ELR (cell line): ENCODE results near the gene BORCS8.

Experiments used
- DNase-seq: peaks from one replicate; pipeline ENCODE4 v3.0.0-alpha.2; 2015; ENCODE audit warnings: low read depth

BORCS8 gene

DNA sequence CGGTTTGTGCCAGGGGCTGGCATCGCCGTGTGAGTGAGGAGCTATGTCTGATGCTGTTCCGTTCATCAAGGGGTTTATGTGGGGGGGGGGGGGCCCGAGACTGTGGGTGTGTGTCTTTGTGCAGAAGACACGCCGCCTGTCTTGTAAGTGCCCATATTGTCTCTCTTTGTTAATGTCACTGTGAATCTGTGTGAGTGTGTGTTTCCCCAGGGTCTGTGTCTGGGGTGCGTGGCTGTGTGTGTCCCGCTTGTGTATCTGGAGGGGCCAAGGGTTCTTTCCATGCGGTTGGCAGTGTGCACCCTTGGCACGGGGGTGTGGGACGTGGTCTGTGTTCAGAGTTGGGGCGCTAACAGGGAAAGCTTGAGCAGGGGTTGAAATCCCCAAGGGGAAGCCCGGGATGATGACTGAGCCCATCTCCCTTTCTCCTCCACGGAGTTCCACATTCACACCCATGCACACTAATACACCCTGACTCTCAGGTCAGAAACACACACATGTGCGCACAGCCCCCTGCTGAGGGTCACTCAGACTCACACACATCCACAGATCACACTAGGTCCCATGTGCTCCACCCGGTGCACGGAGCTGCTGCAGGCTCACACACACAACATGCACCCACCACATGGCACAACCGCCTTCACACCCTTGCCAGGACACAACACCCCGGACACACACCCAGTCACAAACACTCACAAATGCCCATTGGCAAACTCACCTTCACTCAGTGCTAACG is 21.6 kb upstream of the BORCS8 start:
- DNase-seq = no peak

DNA sequence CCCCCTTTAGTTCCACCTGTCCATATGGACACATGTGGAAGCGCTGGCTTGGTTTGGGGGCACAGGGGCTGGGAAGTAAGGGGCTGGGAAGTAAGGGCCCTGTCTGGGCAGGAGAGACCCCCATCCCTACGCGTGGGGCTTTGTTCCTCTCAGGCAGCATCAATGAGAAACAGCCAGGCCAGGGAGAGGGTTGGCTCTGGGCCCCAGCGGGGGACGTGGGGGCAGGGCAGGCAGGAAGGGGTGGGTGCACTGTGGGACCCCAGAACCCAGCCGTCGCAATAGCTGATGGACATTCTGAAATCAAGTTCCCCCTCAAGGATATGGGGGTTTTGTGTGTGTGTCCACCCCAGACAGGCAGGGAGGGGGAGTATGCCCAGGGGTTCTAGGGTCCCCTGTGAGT is 21.0 kb upstream of the BORCS8 start:
- no peak for DNase-seq

DNA sequence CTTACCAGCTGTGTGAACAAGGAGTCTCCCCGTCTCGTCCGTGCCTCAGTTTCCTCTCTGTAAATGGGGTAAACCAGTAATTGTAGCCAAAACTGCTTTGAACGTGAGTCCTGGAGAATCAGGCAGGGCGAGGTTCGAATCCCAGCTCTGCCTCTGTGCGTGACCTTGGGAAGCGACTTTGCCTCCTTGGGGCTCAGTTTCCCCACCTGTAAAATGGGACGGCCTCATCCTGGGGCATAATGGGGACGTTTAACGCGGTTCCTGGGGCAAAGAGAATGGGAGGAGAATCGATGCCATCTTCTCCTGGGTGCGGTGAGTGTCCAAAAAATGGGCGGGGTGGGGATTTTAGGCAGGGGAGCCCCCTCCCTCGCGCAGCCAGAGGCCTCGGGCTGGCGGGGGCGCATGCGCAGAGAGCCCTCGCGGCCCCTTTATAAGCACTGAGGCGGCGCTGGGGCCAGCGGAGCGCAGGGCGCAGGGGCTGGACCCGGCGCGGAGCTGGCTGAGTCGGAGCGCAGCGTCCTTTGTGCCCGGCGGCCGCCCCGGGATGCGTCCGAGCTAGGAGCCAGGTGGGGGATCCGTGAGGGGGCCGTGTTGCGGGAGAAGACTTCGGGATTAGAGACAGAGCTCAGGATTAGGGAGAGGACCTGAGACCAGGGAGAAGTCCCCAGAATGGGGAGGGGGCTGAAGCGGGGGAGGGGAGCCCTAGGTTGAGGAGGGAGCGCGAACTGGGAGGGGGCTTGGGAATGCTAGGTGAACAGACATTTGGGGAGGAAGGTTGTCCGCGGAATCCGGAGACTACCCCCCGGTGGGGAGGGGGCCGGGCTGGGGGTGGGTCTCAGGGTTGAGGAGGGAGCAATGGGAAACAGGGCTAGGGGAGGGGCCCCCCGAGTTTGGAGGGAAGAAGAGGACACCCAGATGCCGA is 19.8 kb upstream of the BORCS8 start, which contains the start of gene NCAN:
TSS of gene NCAN (plus strand) at position 460 of the 922 bp plus-strand sequence. CDS start 4,996 bp downstream, outside the sequence.
- no peak for DNase-seq

DNA sequence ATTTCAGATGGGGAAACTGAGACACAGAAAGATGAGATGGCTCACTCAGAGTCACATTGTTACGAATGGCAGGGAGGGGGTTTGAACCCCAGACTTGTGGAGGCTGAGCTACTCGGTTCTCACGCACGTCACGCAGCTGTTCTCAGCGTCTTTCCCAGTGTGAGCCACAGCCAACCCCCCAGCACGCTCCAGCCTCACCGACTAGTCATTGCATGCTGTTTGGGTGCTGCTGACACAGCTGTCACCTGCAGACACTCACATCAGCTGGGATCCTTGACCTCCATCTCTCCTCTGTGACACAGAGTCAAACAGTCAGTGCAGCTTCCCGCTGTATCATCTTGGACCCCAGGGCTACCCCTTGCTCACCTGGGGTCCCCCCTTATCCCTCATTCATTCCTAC is 17.4 kb upstream of the BORCS8 start:
- DNase-seq = no peak

DNA sequence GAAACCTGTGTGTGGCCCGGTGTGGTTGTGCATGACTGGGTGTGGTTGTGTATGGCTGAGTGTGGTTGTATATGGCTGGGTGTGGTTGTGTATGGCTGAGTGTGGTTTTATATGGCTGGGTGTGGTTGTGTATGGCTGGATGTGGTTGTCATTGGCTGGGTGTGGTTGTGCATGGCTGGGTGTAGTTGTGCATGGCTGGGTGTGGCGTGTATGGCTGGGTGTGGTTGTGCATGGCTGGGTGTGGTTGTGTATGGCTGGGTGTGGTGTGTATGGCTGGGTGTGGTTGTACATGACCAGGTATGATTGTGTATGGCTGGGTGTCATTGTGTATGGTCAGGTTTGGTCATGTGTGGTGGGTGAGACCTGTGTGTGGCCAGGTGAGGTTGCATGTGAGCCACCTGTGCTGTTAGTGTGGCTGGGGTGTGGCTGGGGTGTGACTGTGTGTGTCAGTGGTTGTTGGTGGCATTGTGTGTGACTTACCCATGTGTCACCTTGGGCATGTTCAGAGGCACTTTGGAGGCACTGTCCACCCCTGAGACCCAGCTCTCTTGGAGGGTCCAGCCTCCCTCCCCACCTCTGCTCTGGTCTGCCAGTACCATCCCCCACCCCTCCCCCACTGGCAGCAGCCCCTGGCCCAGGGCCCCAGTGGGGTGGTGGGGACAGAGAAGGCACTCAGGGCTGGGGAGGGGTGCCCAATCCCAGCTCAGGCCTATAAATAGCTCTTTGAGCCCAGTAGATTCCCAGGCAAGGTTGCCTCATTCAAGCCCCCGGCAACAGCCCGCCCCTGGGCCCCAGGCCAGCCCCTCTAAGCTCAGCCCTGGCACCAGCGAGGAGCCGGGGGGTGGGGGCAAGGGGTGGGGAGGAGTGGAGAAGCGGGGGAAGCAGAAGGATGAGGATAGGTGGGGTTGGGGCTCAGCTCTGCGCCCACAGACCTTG is 16.0 kb upstream of the BORCS8 start:
- no peak for DNase-seq

DNA sequence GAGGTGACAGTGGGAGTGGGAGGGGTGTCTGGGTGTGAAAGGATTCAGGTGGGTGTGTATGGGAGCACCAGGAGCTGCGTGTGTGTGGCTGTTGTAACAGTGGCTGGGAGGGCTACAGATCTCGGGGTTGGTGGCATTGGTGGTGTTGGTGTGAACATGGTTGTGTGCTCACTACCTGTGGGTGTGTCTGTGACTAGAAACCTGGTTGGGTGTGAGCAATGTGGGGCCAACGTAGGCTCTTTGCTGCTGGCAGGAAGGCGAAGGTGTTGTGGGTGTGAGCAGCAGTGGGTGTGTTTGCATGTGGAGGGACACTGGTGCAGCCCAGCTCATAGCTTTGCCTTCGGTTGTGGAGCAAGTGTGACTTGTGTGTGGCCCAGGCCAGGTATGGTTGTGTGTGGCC is 15.0 kb upstream of the BORCS8 start:
- no peak for DNase-seq

DNA sequence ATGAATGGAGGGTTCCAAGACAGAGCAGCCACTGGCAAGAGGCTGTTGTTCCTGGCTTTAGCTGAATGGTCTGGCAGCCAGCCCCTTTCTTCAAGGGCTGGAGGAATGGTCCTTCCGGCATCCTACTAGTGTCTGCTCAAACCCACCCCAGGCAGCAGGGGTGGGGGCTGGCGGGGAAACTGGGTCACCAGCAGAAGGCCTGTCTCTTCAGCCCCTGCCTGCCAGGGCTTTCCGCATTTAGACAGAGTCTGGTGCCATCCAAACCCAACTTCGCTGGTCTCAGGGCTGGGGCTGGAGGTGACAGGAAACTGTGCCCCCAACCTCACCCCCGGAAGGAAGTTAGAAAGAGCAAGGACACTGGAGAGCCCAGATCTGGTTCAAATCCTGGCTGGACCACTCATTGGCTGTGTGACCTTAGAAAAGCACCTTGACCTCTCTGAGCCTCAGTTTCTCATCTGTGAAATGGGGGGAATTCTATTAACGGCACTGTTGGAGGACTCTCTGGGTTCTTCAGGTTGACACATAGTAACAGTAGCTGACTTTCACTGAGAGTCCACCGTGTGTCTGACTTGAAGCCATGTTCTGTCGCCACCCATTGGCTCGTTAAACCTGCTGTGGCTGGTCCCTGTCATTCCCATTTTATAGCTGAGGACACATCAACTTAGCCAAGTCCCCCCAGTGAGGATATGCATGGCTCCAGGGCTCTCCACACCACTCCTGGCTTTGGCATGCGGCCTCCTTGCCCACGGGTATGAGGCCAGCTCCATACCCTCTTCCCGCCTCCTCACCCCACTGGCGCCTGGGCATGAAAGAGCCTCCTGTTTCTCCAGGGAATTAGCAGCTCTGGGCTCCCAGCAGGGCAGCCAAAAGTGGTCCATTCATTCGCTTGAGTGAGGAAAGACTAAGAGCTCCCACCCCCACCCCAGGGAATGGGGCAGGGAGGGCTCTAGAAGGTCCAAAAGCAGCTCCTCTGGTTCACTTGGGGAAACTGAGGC is 13.8 kb upstream of the BORCS8 start:
- DNase-seq = no peak

DNA sequence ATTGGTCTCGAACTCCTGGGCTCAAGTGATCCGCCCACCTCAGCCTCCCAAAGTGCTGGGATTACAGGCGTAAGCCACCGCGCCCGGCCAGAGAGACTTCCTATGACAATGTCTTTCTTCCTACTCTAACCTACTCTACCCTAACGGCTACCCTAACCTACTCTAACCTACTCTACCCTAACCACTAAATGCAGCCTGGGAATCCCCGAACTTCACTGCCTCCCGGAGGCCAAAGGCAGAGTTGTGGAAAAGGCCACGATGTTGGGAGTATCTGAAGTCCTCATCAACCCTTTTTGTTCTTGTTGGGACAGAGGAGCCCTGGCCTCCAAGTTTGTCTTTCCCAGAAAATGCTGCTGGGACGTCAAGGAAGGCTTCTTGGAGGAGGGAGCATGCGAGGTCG is 12.2 kb upstream of the BORCS8 start:
- DNase-seq = no peak

DNA sequence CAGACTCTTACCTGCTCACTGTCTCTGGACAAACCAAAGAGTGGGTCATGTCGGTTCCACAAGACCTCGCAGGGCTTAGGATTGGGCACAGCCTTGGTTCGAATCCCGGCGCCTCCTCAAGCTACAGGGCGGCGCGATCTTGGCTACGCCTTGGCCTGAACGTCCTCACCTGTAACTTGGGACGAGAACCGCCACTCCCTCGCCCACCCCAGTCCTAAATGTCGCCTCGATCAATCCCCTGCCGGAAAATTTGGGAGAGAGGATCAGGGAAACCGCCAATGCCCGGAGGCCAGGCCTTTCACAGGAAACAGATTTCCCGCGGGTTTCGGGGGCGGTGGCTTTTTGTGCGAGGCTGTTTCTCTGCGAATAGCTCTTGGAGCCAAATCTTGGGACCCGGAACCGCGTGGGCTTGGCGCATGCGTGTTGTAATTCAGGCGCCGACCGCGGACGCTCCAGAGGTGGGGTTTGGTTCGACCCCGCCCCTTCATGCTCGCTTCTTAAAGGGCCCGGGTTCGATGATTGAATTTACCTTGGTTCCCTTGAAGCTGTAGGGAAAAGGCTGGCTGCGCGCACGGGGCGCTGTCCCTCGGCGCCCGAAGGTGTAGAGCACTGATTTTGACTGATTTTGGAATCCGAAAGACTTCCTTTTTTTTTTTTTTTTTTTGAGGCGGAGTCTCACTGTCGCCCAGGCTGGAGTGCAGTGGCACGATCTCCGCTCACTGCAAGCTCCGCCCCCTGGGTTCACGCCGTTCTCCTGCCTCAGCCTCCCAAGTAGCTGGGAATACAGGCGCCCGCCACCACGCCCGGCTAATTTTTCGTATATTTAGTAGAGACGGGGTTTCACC is 11.3 kb upstream of the BORCS8 start, which contains the start of gene NR2C2AP:
TSS of gene NR2C2AP (minus strand) at position 403 of the 845 bp plus-strand sequence. CDS start at position 49, 354 bp downstream.
- DNase-seq = peak; percentile 93

DNA sequence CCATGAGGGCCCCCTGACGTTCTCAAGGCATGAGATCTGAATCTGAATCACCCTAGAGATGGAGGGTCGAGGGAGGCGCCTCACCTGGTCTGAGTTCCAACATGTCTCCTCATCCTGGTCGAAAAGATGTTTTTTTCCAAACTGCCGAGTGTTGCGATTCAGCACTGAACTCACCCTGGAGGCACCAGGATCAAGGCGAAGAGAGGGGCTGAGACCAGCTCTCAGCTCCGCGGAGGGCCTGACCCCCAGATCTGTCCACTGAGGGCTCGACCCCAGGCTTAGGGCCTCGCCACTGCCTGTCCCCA is 10.7 kb upstream of the BORCS8 start:
- DNase-seq = peak; percentile 31

DNA sequence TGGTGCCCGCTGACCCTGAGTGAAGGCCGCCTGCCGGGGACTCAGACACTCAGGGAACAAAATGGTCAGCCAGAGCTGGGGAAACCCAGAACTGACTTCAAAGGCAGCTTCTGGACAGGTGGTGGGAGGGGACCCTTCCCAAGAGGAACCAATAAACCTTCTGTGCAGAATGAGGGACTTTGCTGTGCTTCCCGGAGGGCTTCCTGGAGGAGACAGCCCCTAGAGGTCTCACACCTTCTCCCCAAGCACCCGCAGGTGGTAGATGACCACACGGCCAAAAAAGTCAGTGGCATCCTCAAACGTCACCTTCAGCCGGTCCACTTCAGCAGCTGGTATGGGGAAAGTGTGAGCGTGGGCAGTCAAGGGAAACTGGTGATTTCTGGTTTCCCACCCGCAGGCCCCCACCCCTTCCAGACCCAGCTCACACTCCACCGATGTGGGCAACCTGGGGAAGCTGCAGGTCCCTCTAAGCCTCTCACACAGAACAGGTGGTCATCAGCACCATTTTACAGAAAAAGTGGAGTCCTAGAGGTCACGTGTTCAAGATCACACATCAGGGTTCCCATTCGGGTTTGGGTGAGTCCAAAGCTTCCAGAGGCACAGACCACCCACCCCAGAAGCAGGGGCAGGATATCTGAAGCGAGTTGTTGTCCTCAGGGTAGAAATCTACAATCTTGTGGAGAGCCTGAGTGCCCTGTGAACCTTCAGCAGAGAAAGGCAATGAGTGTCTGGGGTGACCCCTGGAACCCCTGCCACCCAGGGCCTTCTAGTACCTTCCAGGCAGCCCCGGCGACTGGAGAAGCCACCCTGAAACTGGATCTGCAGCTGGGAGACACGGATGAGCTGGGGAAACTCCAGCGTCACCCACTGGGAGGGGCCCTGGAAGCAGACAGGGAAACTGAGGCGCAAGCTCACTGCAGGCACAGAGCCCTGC is 10.0 kb upstream of the BORCS8 start:
- no peak for DNase-seq

DNA sequence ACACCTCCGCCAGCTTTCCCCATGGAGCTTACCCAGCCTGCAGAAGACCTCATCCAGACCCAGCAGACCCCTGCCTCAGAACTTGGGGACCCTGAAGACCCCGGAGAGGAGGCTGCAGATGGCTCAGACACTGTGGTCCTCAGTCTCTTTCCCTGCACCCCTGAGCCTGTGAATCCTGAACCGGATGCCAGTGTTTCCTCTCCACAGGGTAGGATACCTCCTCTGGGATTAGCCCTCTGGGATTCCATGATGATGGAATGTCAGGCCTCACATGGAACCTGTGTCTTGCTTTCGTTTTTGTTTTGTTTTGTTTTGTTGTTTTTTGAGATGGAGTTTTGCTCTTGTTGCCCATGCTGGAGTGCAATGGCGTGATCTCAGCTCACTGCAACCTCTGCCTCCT is 2.0 kb upstream of the BORCS8 start:
- DNase-seq = no peak

DNA sequence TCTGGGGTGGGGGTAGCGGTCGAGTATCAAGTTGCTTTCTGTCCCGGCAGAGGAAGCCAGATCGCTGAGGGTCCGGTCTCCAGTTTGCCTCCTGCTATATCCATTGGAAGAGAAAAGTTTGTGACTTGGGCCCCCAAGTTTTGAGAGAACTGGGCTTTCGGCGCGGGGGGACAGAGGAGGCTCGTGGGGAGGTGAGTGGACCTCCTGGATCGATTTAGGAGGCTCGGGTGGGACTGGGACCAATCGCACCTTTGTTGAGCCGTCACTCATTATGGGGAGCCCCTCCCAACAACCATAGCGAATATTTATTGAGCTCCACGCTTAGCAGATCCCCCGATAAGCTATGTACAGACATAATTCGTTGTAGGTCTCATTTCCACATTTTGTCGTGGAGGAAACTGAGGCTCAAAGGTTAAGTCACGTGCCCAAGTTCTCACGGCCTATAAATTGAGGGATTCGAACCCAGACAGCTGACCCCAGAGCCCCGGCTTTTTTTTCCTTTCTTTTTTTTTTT is 1.0 kb upstream of the BORCS8 start:
- DNase-seq = no peak

DNA sequence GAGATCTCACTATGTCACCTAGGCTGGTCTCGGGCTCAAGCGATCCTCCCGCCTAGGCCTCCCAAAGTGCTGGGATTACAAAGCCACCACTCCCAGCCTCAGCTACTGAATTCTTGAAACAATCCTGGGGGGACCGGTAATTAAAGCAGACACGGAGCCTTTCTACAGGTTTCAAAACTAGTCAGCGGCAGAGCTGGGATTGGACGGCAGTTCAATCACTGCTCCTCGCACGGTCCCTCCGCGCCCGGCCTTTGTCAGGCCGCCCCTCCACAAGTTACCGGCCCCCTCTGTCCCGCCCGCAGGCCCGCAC is 229 bp downstream of the BORCS8 start:
- peak; percentile 21 for DNase-seq

DNA sequence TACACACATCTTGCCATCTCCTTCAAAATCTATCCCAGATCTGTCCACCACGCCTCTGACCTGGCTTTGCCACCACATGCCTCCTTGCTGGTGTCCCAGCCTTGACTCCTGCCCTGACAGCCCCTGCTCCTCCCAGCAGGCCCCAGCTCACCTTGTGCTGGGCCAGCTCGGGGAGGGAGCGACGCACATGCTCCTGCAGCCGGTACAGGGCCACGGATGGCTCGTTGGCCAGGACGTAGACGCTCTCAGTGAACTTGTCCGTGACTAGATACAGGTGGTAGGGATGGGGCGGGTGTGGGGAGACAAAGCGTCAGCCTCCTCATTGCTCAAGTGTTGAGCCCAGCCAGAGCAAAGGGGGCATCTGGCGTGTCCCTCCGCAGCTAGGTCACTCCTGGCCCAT is 5.2 kb downstream of the BORCS8 start:
- no peak for DNase-seq

DNA sequence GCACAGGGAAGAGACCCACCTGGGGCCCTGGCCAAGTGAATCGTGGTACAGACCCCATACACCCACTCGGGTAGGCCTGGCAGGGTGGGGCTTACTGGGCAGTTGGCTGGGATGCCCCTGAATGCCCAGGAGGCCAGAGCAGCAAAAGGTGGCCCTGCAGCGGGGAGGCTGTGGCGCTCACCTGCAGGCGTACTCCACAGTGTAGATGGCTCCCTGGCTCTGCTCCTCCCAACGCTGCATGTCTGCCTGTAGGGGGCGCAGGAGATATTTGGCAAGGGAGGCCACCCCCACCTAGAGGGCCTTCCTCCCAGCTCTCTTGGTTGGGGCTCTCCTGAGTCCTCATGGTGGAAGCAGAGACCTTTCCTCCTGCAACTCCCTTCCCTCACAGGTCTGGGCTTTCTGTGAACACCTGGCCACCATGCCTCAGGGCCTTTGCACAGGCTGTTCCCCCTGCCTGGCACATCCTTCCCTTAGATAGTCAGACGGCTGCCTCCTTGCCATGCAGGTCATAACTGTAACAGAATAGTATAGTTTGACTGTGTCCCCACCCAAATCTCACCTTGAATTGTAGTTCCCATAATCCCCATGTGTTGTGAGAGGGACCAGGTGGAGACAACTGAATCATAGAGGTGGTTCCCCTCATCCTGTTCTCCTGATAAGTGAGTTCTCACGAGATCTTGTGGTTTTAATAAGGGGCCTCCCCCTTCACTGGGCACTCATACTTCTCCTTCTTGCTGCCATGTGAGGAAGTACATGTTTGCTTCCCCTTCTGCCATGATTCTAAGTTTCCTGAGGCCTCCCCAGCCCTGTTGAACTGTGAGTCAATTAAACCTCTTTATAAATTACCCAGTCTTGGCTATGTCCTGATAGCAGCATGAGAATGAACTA is 5.9 kb downstream of the BORCS8 start:
- DNase-seq = peak; percentile 72

DNA sequence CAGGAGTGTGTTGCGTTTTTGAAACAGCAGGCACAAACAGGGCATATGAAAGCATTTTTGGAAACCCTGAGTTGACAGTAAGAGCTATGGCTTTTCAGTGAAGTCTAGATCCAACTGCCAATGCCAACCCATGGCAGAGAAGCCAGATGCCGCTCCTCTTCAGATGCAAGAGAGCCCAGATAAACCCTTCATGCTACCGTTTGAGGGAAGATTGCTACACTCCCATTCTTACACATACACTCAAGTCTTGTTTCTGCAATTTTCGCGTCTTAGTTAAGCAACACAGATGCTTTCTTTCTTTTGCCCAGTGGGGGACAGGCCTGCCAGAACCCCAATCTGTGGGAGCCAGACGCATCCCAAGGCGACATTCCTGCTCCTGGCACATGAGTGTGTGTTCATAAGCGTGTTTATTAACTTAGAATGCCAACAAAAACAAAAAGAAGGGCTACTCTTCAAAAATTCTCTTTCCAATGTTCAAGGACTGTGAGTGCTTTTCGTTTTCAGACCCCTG is 10.4 kb downstream of the BORCS8 start:
- DNase-seq = no peak
